ENCODE measurements around the gene SCYGR3.

DNA sequence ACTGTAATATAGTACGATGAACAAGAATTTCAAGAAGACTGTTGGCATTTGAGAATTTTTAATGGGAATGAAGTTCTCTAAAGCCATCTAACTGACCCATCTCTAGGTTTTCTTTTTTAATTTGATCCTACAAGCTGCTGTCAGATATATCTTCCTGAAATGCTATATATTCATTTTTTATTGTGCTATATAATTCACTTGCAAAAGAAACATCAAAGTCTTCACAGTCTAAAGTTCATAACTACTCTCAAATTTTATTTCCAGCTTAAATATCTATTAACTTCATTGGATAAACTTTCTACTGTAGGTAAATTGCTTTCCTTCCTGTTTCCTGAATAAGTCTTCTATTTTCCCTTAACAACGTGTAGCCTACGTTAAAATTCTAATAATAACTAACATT, 12.3 kb downstream of the SCYGR3 start:
- TF ChIP-seq CTCF (IDR thresholded peaks at IDR 0.05) (no peak), POLR2A (IDR thresholded peaks at IDR 0.05) (no peak), EP300 (IDR thresholded peaks at IDR 0.05) (no peak)

Measured in stomach (tissue), 4 donors.